ENCODE measurements around the gene B3GALT6. TPM values are rescaled to one million over a fixed set of nuclear protein-coding genes. Genes with fewer than 3 reads are reported as not detected.

B3GALT6 gene
- total RNA-seq, 1 experiment from 2014 or later = 27.1 TPM

GRCh38 chr1:1228596-1229321, 3.3 kb upstream of the B3GALT6 start:
- H3K14ac ChIP-seq (ENCODE audit: insufficient read depth, low read length) = no peak overlapping the region
- H2BK12ac ChIP-seq (ENCODE audit: insufficient read length, low read depth, low read length) = no peak overlapping the region
- H3K27ac Mint-ChIP-seq = no peak overlapping the region; a peak in 1 of 7 replicates
- H2AK5ac ChIP-seq (ENCODE audit: insufficient read length, low read length) = no peak overlapping the region
- WGBS (ENCODE audit: extremely low coverage, insufficient read length, low lambda C conversion rate) = no CpG with 5 or more reads among the region's 28 CpGs
- no peak overlapping the region for H4K5ac ChIP-seq (ENCODE audit: insufficient read length, low read depth, low read length)
- H3K9me3 Mint-ChIP-seq = peaks cover 0 to 4% of the 10 kb centered on the region in 2 experiments; a peak in 1 of 5 replicates
- H3K27me3 Mint-ChIP-seq (ENCODE audit: low read depth) = no peaks in the 10 kb centered on the region
- H3K27me3 ChIP-seq (ENCODE audit: insufficient read depth, low read length) = no peaks in the 10 kb centered on the region
- peaks cover 2% of the 10 kb centered on the region for H3K79me1 ChIP-seq (ENCODE audit: insufficient read depth, low read depth, low read length, poor library complexity, severe bottlenecking)
- no peak overlapping the region for H2BK15ac ChIP-seq (ENCODE audit: low read depth, low read length)
- H3K4ac ChIP-seq (ENCODE audit: low read depth, low read length) = no peak overlapping the region
- H3K4me2 ChIP-seq (ENCODE audit: insufficient read depth, insufficient read length, low read length) = no peak overlapping the region
- H3K9me3 ChIP-seq (ENCODE audit: control insufficient read depth, low read depth, low read length) = no peaks in the 10 kb centered on the region
- H3K79me2 ChIP-seq (ENCODE audit: insufficient read depth, low read length) = peaks cover 2% of the 10 kb centered on the region; the same call in 1 of the 2 replicates
- H3K18ac ChIP-seq (ENCODE audit: insufficient read length, low read depth, low read length) = no peak overlapping the region
- no peak for TF ChIP-seq CTCF (conservative IDR thresholded peaks at IDR 0.05)
- H2BK5ac ChIP-seq (ENCODE audit: insufficient read length, low read length) = no peak overlapping the region
- no peak overlapping the region for H2AFZ ChIP-seq (ENCODE audit: low read length)
- no peak overlapping the region for H3K56ac ChIP-seq (ENCODE audit: insufficient read length, low read depth, low read length)
- H3K4me3 Mint-ChIP-seq = no peak overlapping the region; a peak in 1 of 5 replicates
- H4K8ac ChIP-seq (replicated peaks; ENCODE audit: insufficient read length, low read depth, low read length) = no peak overlapping the region
- no peak overlapping the region for H3T11ph ChIP-seq (ENCODE audit: low read length)
- H3K4me1 ChIP-seq (ENCODE audit: insufficient read depth, low read length) = no peaks in the 10 kb centered on the region
- H4K20me1 ChIP-seq (ENCODE audit: control insufficient read depth, insufficient read depth, insufficient read length) = no peaks in the 10 kb centered on the region
- H3K23me2 ChIP-seq (ENCODE audit: insufficient read length, low read depth, low read length, poor library complexity, severe bottlenecking) = peaks cover 6% of the 10 kb centered on the region
- no peak overlapping the region for H3K9ac ChIP-seq (ENCODE audit: extremely low read depth, insufficient read length, low read length)
- no peak overlapping the region for H3K27ac ChIP-seq (ENCODE audit: insufficient read length, low read depth, low read length)
- no peak overlapping the region for H2BK120ac ChIP-seq (ENCODE audit: low read depth, low read length, poor library complexity, severe bottlenecking)
- H3K4me1 Mint-ChIP-seq = peaks cover 11 to 15% of the 10 kb centered on the region in 2 experiments
- H3K36me3 Mint-ChIP-seq (ENCODE audit: insufficient read depth in 1 of 3, low read depth in 3 of 3) = peaks cover 17 to 46% (median 42%) of the 10 kb centered on the region in 3 experiments
- no peak overlapping the region for H3K23ac ChIP-seq (ENCODE audit: insufficient read length, low read depth, low read length)
- DNase-seq = no peak
- H2BK20ac ChIP-seq (ENCODE audit: low read depth, low read length, poor library complexity, severe bottlenecking) = no peak overlapping the region
- no peak overlapping the region for H4K91ac ChIP-seq (ENCODE audit: insufficient read length, low read depth, low read length)

Data from H9 (cell line).